Measurements from ENCODE around the gene CYGB. TPM values are rescaled to one million over a fixed set of nuclear protein-coding genes. Genes with fewer than 3 reads are reported as not detected.
A peak's percentile ranks its signal among the peaks of the same experiment; 100 is the strongest.

Gene CYGB
- total and polyA plus RNA-seq, 10 of the 15 experiments (the other 5 are each of a cell fraction or from before 2014, with no cell fraction given): 0.34 TPM; not detected in 9

- TF ChIP-seq HDGF (IDR thresholded peaks at IDR 0.05): peak; percentile 28
- TF ChIP-seq ZNF207 (IDR thresholded peaks at IDR 0.05; ENCODE audit: borderline replicate concordance): 0 out of 2 replicates have a peak, but pooled peaks have one; percentile 18
- no peak for TF ChIP-seq HDAC2 (IDR thresholded peaks at IDR 0.05)
- no peak for TF ChIP-seq FOS (IDR thresholded peaks at IDR 0.05; ENCODE audit: borderline replicate concordance, extremely low read depth, insufficient read length)
- TF ChIP-seq EED (IDR thresholded peaks at IDR 0.05; ENCODE audit: low read depth): peak; percentile 97
- peak; percentile 68 for TF ChIP-seq USF2 (IDR thresholded peaks at IDR 0.05; ENCODE audit: borderline replicate concordance, low read depth, low read length)
- TF ChIP-seq POLR2A (IDR thresholded peaks at IDR 0.05; ENCODE audit: low read depth, low read length): peak; percentile 67
- TF ChIP-seq POU2F2 (IDR thresholded peaks at IDR 0.05; ENCODE audit: borderline replicate concordance, low read depth, low read length): no peak
- peak; percentile 77 for TF ChIP-seq MEF2A (IDR thresholded peaks at IDR 0.05; ENCODE audit: insufficient read depth, low read depth, low read length)
- peak; percentile 48 for TF ChIP-seq SP1 (IDR thresholded peaks at IDR 0.05; ENCODE audit: low read depth, low read length)
- TF ChIP-seq NR2C2 (IDR thresholded peaks at IDR 0.05; ENCODE audit: borderline replicate concordance, control insufficient read depth, insufficient read length, low read depth): no peak
- peak; percentile 55; the same call in 1 of the 2 replicates for TF ChIP-seq PAX5 (IDR thresholded peaks at IDR 0.05; ENCODE audit: borderline replicate concordance, low read depth, low read length)
- TF ChIP-seq HSF1 (IDR thresholded peaks at IDR 0.05; ENCODE audit: low read depth, low read length): no peak
- TF ChIP-seq CBFB (IDR thresholded peaks at IDR 0.05; ENCODE audit: low read depth): peak; percentile 67
- TF ChIP-seq NRF1 (conservative IDR thresholded peaks at IDR 0.05; ENCODE audit: low read depth, low read length): no peak
- TF ChIP-seq ZNF274 (IDR thresholded peaks at IDR 0.05; ENCODE audit: insufficient read depth, insufficient read length): no peak
Measured at GRCh38 chr17:76481071-76481655, 56.3 kb downstream of the CYGB start (continued).
